ENCODE results near the gene OR2T6. TPM values are rescaled to one million over a fixed set of nuclear protein-coding genes. Genes with fewer than 3 reads are reported as not detected.

OR2T6 gene
- total and polyA plus RNA-seq, 9 of the 15 experiments (the other 6 are each of a cell fraction or from before 2014, with no cell fraction given): not detected

DNA sequence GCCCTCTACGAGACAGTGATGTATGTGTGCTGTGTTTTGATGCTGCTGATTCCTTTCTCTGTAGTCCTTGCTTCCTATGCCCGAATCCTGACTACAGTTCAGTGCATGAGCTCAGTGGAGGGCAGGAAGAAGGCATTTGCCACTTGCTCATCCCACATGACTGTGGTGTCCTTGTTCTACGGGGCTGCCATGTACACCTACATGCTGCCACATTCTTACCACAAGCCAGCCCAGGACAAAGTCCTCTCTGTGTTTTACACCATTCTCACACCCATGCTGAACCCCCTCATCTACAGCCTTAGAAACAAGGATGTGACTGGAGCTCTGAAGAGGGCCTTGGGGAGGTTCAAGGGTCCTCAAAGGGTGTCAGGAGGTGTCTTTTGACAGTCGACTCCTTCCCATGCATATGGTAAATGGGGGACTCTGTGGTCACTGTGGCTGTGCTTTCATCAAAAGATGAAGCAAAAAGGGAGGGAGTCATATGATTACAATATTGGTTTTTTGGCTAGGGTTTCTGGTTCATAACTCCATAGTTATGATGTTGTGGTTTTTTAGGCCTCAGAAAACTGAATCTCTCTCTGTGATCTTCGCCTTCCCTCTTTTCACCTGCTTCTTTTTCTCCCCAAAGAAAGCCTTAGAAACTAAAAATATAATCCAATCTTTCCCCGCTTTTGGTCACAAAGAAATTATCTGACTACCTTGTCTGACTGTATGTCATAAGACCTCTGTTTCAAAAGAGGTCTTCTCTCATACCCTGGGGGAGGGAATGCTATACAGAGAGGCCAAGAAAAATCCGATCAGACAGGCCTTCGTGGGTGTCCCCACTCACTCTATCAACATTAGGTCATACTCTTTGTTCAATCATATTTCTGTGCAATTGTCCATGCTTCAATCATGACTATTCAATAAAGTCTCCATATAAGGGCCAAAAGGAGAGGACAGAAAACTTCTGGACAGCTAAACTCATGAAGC is 31.5 kb downstream of the OR2T6 start (continued):
- TF ChIP-seq, protein P1, sequence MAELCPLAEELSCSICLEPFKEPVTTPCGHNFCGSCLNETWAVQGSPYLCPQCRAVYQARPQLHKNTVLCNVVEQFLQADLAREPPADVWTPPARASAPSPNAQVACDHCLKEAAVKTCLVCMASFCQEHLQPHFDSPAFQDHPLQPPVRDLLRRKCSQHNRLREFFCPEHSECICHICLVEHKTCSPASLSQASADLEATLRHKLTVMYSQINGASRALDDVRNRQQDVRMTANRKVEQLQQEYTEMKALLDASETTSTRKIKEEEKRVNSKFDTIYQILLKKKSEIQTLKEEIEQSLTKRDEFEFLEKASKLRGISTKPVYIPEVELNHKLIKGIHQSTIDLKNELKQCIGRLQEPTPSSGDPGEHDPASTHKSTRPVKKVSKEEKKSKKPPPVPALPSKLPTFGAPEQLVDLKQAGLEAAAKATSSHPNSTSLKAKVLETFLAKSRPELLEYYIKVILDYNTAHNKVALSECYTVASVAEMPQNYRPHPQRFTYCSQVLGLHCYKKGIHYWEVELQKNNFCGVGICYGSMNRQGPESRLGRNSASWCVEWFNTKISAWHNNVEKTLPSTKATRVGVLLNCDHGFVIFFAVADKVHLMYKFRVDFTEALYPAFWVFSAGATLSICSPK (IDR thresholded peaks at IDR 0.05; ENCODE audit: borderline replicate concordance): no peak
- TF ChIP-seq RFX7 (CRISPR knock-in tag; IDR thresholded peaks at IDR 0.05) (no peak), ZNF197 (CRISPR knock-in tag; IDR thresholded peaks at IDR 0.05; ENCODE audit: low read depth) (no peak), ZFP1 (CRISPR knock-in tag; IDR thresholded peaks at IDR 0.05) (no peak), NCOA6 (IDR thresholded peaks at IDR 0.05) (no peak)
- TF ChIP-seq, protein P2, sequence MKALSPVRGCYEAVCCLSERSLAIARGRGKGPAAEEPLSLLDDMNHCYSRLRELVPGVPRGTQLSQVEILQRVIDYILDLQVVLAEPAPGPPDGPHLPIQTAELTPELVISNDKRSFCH (CRISPR knock-in tag; IDR thresholded peaks at IDR 0.05): no peak
- TF ChIP-seq, protein P2 (tag; IDR thresholded peaks at IDR 0.05): no peak

DNA sequence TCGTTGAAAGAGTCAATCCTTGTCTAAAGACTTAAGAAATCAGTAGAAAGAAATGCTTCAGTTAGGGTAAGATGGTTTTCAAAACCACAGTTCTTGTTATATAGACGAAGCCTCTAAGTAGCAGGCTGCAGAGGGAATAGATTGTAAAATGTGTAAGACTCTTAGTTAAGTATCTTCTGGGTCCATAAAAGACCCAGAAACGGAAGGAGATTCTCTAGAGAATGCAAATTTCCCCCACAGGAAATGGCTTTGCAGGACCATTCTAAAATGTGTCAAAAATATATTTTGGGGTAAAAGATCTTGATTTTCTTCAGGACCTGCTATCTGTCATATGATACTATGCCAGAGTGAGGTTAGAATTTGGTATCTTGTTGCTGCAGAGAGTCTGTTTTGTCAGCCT is 40.7 kb downstream of the OR2T6 start:
- H3K9me3 ChIP-seq (replicated peaks; ENCODE audit: control insufficient read depth, insufficient read depth, low read depth, low read length): 0 out of 2 replicates have a peak, but pooled peaks cover 3% of the 10 kb centered on the region
- TF ChIP-seq KDM5B (IDR thresholded peaks at IDR 0.05; ENCODE audit: insufficient replicate concordance, low read depth, low read length) (no peak), MTA2 (IDR thresholded peaks at IDR 0.05; ENCODE audit: low read depth) (no peak), ZNF77 (CRISPR knock-in tag; IDR thresholded peaks at IDR 0.05) (no peak), PHTF2 (CRISPR knock-in tag; IDR thresholded peaks at IDR 0.05) (no peak), POLR2B (IDR thresholded peaks at IDR 0.05; ENCODE audit: low read depth, partially characterized antibody) (no peak)
- TF ChIP-seq, protein P3, sequence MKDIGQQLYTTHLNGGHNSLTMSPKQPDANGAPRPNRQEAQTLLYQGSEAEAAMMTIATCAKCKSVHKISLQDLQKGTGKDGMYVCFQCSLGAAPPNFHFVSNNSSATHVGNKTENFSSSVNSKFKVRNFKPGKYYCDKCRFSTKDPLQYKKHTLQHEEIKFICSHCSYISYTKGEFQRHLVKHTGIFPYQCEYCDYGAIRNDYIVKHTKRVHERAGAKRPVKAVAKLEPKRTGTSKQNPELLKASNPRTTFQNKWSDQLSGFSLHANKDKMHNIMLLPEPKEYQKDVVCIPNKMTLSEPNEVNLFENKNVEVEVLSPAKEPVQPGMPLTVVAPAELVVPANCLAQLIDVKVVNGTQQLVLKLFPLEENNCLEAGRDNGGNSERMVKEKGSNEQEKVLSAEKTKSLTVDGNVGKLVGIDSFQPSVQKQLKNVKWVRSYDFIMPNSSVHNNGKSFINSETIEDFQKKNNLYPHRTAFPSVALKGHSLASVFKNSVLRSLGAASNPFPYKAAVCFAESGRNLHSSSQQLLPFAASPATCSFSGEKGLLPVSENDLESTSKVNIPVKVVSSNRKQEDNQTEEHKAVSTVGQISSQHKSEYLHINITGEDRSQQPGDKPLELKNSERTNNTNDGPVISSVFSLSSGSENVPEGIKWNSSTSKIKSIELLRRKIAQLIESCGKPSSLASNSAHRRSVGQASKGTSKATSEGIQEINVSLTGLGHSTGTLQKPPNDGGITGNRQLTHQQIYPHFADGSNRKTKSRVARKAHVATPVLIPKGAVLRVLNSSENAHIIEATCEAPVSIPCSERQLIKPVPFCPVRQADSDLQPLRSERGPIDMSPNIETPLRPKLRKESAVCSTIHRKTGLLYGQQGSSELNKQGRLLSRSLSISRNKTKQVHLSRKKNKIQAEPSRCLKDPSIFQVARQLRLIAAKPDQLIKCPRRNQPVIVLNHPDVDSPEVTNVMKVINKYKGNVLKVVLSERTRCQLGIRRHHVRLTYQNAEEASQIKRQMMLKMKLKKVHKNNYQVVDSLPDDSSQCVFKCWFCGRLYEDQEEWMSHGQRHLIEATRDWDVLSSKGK (CRISPR knock-in tag; IDR thresholded peaks at IDR 0.05): no peak

More for the DNA sequence above, 40.7 kb downstream of the OR2T6 start:
- no peak overlapping the region for H2AFZ ChIP-seq (ENCODE audit: low read depth, low read length)
- BruUV-seq (replicated peaks): no TSS peak
- no peaks in the 10 kb centered on the region for H3K79me2 ChIP-seq (ENCODE audit: control insufficient read depth, insufficient read depth, low read length)
- no peak overlapping the region for H3K4me2 ChIP-seq (ENCODE audit: insufficient read depth, low read length)
- H3K4me1 ChIP-seq (replicated peaks in 1 of 2; ENCODE audit: control insufficient read depth in 2 of 2, insufficient read depth in 2 of 2, low read length in 2 of 2): no peaks in the 10 kb centered on the region
- ChIA-PET POLR2A (no interaction called here), CTCF (ENCODE audit: low intra/inter-chr PET ratio) (no interaction called here)
- no peaks in the 10 kb centered on the region for H3K27me3 ChIP-seq (ENCODE audit: control insufficient read depth in 2 of 2, insufficient read depth in 2 of 2, low read length in 2 of 2)
- H3K9me1 ChIP-seq (ENCODE audit: control insufficient read depth, insufficient read depth, low read length): no peaks in the 10 kb centered on the region
- H3K9ac ChIP-seq (ENCODE audit: insufficient read depth in 1 of 2, low read depth in 2 of 2, low read length in 2 of 2): no peak overlapping the region
- no peak for ATAC-seq
- no peaks in the 10 kb centered on the region for H4K20me1 ChIP-seq (replicated peaks; ENCODE audit: control insufficient read depth, insufficient read depth, low read length)
- intact Hi-C loops (cut with micrococcal nuclease): no loop called here
- H3K27ac ChIP-seq (ENCODE audit: extremely low read depth, low read depth, low read length): no peak overlapping the region
- DNase-seq (ENCODE audit: extremely low read depth in 1 of 4, low spot score in 3 of 4): no peak
- in situ Hi-C loops (cut with MboI): no loop called here
- no peaks in the 10 kb centered on the region for H3K36me3 ChIP-seq (ENCODE audit: control insufficient read depth, insufficient read depth, low read length)
- no peak for FAIRE-seq
- 0% methylated on average over 3 of the region's 3 CpGs for WGBS (ENCODE audit: insufficient coverage, low coverage, missing lambda C conversion rate)
- H3K4me3 ChIP-seq: no peak overlapping the region
